HG02759 (cell line): ENCODE results near the gene ILF3.
A peak's percentile ranks its signal among the peaks of the same experiment; 100 is the strongest.

Experiments used
- ATAC-seq: cut with Tn5 transposase; IDR thresholded peaks from one replicate; pipeline ENCODE4 v1.9.1; 2021; ENCODE audit warnings: mild to moderate bottlenecking, moderate library complexity; ENCODE audit not compliant: unreplicated experiment

Gene ILF3

GRCh38 chr19:10653732-10654609 lies at the start of gene ILF3:
TSS of gene ILF3 (plus strand) at chr19:10654346. CDS start at chr19:10670606, 16,260 bp downstream.
- peak; percentile 74 for ATAC-seq

GRCh38 chr19:10604460-10604980 lies 49.6 kb upstream of the ILF3 start:
- ATAC-seq, result peak; percentile 13

- no peak for ATAC-seq
These were observed 42.2 kb upstream of the ILF3 start for GRCh38 chr19:10611907-10612306.

- ATAC-seq, result no peak
These were observed 41.5 kb upstream of the ILF3 start for GRCh38 chr19:10612499-10613119.

GRCh38 chr19:10615429-10616023 lies 38.6 kb upstream of the ILF3 start:
- ATAC-seq, result no peak

GRCh38 chr19:10617409-10618121 lies 36.6 kb upstream of the ILF3 start:
- no peak for ATAC-seq

GRCh38 chr19:10618846-10619245 lies 35.3 kb upstream of the ILF3 start:
- ATAC-seq, result no peak

GRCh38 chr19:10620786-10621185 lies 33.4 kb upstream of the ILF3 start:
- ATAC-seq, result no peak

- no peak for ATAC-seq
These were observed 32.2 kb upstream of the ILF3 start for GRCh38 chr19:10621966-10622365.

- ATAC-seq, result no peak
These were observed 29.6 kb upstream of the ILF3 start for GRCh38 chr19:10624585-10624984.

- ATAC-seq, result no peak
These were observed 29.0 kb upstream of the ILF3 start, which contains the start of gene SLC44A2 for GRCh38 chr19:10625003-10625761. TSS of gene SLC44A2 (plus strand) at chr19:10625553. CDS start at chr19:10625634, 81 bp downstream.

GRCh38 chr19:10625762-10626138 lies 28.4 kb upstream of the ILF3 start:
- ATAC-seq, result no peak

- no peak for ATAC-seq
These were observed 22.3 kb upstream of the ILF3 start for GRCh38 chr19:10631874-10632273.

- no peak for ATAC-seq
These were observed 19.7 kb upstream of the ILF3 start for GRCh38 chr19:10634430-10634829.

- ATAC-seq, result no peak
These were observed 19.2 kb upstream of the ILF3 start for GRCh38 chr19:10634963-10635362.

GRCh38 chr19:10636304-10636972 lies 17.7 kb upstream of the ILF3 start:
- ATAC-seq, result no peak

- no peak for ATAC-seq
These were observed 16.3 kb upstream of the ILF3 start for GRCh38 chr19:10637894-10638293.

GRCh38 chr19:10639836-10640235 lies 14.3 kb upstream of the ILF3 start:
- no peak for ATAC-seq

GRCh38 chr19:10640361-10640760 lies 13.8 kb upstream of the ILF3 start:
- no peak for ATAC-seq

- no peak for ATAC-seq
These were observed 12.9 kb upstream of the ILF3 start for GRCh38 chr19:10641248-10641647.
